ENCODE results near the gene PML. TPM values are rescaled to one million over a fixed set of nuclear protein-coding genes. Genes with fewer than 3 reads are reported as not detected.
A peak's percentile ranks its signal among the peaks of the same experiment; 100 is the strongest.

Gene PML
- total RNA-seq, 3 donors from 2014 or later = 27.6 to 52.2 (median 35.6) TPM

DNA sequence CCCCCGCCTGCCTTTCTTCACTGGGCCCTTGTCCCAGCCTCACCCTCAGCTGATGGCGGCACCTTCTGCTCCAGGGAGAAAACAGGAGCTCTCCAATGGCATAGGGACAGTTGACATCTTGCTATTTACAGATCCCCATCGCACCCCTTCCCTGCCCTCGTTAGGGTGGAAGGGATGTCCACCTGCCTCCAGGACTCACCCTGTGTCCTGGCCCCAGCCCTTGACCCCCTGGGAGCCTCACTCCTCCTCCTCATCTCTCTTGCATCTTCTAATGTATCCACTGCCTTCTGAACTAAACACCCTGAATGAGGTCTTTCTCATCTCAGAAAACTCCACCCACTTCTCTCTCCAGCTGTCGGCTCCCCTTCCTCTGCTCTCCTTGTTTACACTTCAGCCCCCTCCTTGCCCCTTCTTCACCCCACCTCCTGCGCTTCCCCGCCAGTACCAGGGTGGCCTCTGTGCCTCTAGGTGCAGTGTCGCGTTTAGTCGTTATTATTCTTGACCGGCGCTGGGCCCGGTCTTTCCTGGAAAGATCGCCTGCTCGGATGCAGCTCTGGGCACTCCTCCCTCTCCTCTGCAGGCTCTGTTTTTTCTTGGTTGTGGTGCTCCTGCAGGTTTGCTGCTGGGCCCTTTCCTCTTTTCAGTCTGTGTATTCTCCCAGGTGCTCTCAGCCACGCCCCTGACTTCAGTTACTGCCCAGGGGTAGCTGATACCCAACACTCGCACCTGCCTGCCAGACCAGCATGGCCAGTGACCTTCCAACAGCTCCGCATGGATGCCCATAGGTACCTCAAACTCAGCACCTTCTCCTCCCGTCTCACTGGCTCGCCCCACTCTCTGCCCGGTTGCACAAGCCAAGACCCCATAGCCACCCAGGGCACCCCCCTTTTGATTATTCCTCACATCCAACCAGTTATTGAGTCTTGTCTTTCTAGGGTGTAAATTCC lies 42.9 kb downstream of the PML start:
- Histone ChIP-seq H3K36me3 (ENCODE audit: low read depth) (peaks cover 3% of the 10 kb centered on the region), H3K4me1 (ENCODE audit: low read depth) (peaks cover 2% of the 10 kb centered on the region), H3K4me3 (no peak overlapping the region), H3K9me3 (no peaks in the 10 kb centered on the region)
- intact Hi-C loops (cut with DNase I, micrococcal nuclease) = loop anchor here in 1 of 2 donors (10.0 kb wide), 1 partner anchor 53 kb away; no protein-coding TSS in a partner anchor
- TF ChIP-seq, protein P1, sequence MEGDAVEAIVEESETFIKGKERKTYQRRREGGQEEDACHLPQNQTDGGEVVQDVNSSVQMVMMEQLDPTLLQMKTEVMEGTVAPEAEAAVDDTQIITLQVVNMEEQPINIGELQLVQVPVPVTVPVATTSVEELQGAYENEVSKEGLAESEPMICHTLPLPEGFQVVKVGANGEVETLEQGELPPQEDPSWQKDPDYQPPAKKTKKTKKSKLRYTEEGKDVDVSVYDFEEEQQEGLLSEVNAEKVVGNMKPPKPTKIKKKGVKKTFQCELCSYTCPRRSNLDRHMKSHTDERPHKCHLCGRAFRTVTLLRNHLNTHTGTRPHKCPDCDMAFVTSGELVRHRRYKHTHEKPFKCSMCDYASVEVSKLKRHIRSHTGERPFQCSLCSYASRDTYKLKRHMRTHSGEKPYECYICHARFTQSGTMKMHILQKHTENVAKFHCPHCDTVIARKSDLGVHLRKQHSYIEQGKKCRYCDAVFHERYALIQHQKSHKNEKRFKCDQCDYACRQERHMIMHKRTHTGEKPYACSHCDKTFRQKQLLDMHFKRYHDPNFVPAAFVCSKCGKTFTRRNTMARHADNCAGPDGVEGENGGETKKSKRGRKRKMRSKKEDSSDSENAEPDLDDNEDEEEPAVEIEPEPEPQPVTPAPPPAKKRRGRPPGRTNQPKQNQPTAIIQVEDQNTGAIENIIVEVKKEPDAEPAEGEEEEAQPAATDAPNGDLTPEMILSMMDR (IDR thresholded peaks at IDR 0.05) = no peak
- no peak for ATAC-seq
- DNase-seq = no peak

DNA sequence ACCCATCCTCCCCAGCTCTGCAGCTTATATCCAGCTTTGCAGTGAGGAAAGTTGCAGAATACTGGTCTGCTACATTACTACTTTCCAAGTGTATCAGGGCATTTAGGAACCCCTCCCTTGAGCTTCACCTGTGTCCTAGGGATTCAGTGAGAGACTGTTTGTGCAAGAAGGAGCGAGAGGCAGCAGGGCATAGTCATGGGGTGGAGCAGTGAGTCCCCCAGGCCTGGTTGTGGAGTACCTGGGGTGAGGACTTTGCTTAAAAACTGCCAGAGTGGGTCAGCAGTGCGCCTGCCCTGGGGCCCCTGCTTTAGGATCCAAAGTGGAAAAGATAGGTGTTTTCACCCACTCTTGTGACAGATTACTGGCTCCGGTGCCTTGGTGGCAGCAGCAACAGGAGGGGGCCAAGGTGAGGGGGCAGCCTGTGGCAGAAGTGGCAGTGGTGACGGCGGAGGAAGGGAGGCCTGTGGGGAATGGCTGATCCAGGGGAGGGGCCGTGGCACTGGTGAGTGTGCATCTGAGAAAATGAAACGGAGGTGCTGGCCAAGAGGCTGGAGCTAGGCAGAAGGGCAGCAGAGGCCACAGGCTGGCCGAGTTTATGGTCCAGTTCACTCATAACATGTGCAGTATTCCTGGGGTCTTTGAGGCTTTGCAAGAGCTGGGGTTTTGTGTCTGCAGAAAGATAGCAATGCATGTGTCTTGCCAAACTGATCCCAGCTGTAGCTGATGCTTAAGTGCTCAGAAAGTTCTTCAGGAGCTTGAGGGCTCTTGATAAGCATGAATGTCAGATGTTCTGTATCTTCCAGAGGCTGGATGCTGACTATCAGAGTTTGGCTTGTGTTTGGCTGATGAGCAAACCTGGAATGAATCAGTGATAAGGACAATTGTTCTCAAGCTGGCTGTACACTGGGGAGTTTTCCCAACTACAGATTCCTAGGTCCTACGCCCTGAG lies 44.5 kb downstream of the PML start:
- intact Hi-C loops (cut with DNase I, micrococcal nuclease) = loop anchor here in 1 of 2 donors (10.0 kb wide), 1 partner anchor 54 kb away; no protein-coding TSS in a partner anchor
- Histone ChIP-seq H3K4me3 (no peak overlapping the region), H3K9me3 (no peaks in the 10 kb centered on the region), H3K4me1 (ENCODE audit: low read depth) (peaks cover 2% of the 10 kb centered on the region), H3K36me3 (ENCODE audit: low read depth) (peaks cover 3% of the 10 kb centered on the region)
- ATAC-seq (no peak), DNase-seq (no peak)
- TF ChIP-seq, protein P1 (IDR thresholded peaks at IDR 0.05) = no peak

GRCh38 chr15:74039656-74040010 lies 45.1 kb downstream of the PML start:
- H3K4me1 ChIP-seq (ENCODE audit: low read depth) = peaks cover 2% of the 10 kb centered on the region
- DNase-seq (no peak), ATAC-seq (no peak)
- intact Hi-C loops (cut with DNase I, micrococcal nuclease) = loop anchor here in 1 of 2 donors (10.0 kb wide), 1 partner anchor 55 kb away; no protein-coding TSS in a partner anchor
- H3K4me3 ChIP-seq = no peak overlapping the region
- TF ChIP-seq, protein P1 (IDR thresholded peaks at IDR 0.05) = no peak
- no peaks in the 10 kb centered on the region for H3K36me3 ChIP-seq (ENCODE audit: low read depth)
- H3K9me3 ChIP-seq = no peaks in the 10 kb centered on the region

- ATAC-seq (peak; percentile 52), DNase-seq (peak in 1 of 3 donors; percentile 45)
- Histone ChIP-seq H3K36me3 (ENCODE audit: low read depth) (no peaks in the 10 kb centered on the region), H3K9me3 (no peaks in the 10 kb centered on the region), H3K4me1 (ENCODE audit: low read depth) (peaks cover 2% of the 10 kb centered on the region), H3K4me3 (no peak overlapping the region)
- TF ChIP-seq, protein P1 (IDR thresholded peaks at IDR 0.05) = no peak
- intact Hi-C loops (cut with DNase I, micrococcal nuclease) = no loop called here
Observed at GRCh38 chr15:74040109-74040850, 45.8 kb downstream of the PML start.

DNA sequence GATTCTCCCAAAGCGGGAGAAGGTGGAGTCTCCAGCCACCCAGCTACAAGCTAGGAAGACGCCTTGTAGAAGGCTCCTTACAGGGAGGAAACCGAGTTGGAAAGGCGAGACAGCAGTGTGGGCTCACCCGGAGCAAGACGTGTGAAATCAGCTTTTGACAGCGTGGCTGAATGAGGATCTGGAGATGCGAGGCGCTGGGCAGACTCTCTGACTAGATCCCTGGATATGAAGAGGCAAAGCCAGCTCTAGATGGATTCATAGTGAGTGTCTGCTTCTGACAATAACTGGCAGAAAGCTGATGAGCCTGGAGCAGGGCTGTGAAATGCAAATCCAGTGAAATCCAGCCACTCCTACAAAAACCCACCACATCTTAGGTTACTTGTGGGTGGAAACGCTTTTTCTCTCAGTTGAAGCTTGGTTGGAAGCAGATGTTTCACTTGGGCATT lies 46.8 kb downstream of the PML start:
- TF ChIP-seq, protein P1 (IDR thresholded peaks at IDR 0.05) = no peak
- Histone ChIP-seq H3K4me3 (no peak overlapping the region), H3K4me1 (ENCODE audit: low read depth) (peaks cover 2% of the 10 kb centered on the region), H3K36me3 (ENCODE audit: low read depth) (no peaks in the 10 kb centered on the region), H3K9me3 (no peaks in the 10 kb centered on the region)
- ATAC-seq (no peak), DNase-seq (no peak)
- intact Hi-C loops (cut with DNase I, micrococcal nuclease) = no loop called here

All from mucosa of descending colon (tissue), 3 donors.